Measurements from ENCODE around the gene TPRKB. TPM values are rescaled to one million over a fixed set of nuclear protein-coding genes. Genes with fewer than 3 reads are reported as not detected.

The TPRKB gene
- total RNA-seq, 1 experiment from 2014 or later = 44.7 TPM

DNA sequence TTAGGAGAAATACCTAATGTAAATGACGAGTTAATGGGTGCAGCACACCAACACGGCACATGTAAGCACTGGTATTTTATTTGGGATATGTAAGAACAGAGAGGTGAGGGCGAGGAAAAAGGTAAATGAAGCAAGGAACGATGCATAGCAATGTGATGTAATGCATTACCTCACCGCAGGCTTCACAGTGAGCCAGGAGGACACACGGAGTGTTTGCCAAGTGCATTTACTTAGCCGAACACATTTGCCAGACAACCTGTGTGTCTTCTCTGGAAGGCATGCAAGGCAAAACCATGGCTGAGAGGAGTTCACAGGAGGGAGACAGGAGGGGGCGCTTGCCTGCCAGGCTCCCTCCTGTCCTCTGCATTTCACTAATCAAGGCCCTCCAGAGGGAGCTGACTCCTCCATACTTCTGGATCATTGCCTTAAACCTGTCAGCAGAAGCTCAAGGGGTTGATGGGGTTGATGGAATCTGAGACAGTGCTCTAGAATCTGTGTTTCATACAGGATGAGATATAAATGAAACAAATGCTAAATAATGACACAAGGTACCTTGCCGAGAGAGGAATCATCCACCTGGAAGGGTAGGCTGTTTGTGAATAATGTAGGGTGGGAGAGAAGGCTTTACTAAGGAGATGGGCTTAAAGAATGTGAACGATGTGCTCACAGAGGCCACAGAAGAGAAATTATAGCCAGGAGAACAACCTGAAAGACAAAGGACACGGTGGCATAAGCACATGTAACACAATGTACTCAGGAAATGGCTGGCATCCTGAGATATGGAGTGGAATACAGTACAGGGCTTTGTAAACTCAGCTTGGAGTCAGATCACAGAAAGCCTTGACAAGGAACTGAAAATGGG lies 9.1 kb upstream of the TPRKB start:
- Histone ChIP-seq H2BK12ac (ENCODE audit: insufficient read length, low read depth, low read length) (no peak overlapping the region), H3K4ac (ENCODE audit: low read depth, low read length) (no peak overlapping the region), H2BK120ac (ENCODE audit: low read depth, low read length, poor library complexity, severe bottlenecking) (no peak overlapping the region), H4K5ac (ENCODE audit: insufficient read length, low read depth, low read length) (no peak overlapping the region), H3K4me2 (ENCODE audit: insufficient read depth, insufficient read length, low read length) (no peak overlapping the region), H3K79me1 (ENCODE audit: insufficient read depth, low read depth, low read length, poor library complexity, severe bottlenecking) (no peaks in the 10 kb centered on the region), H3K27ac (ENCODE audit: insufficient read length, low read depth, low read length) (no peak overlapping the region), H2BK5ac (ENCODE audit: insufficient read length, low read length) (no peak overlapping the region), H4K8ac (replicated peaks; ENCODE audit: insufficient read length, low read depth, low read length) (no peak overlapping the region), H3K9ac (ENCODE audit: extremely low read depth, insufficient read length, low read length) (no peak overlapping the region), H3K79me2 (ENCODE audit: insufficient read depth, low read length) (no peaks in the 10 kb centered on the region), H3K4me1 (ENCODE audit: insufficient read depth, low read length) (no peaks in the 10 kb centered on the region), H2BK15ac (ENCODE audit: low read depth, low read length) (no peak overlapping the region), H3K9me3 (ENCODE audit: control insufficient read depth, low read depth, low read length) (no peaks in the 10 kb centered on the region), H3K56ac (ENCODE audit: insufficient read length, low read depth, low read length) (no peak overlapping the region), H3K27me3 (ENCODE audit: insufficient read depth, low read length) (no peaks in the 10 kb centered on the region; the same call in 1 of the 2 replicates), H3T11ph (ENCODE audit: low read length) (no peak overlapping the region), H3K14ac (ENCODE audit: insufficient read depth, low read length) (no peak overlapping the region), H3K23me2 (ENCODE audit: insufficient read length, low read depth, low read length, poor library complexity, severe bottlenecking) (no peaks in the 10 kb centered on the region), H2AFZ (ENCODE audit: low read length) (no peak overlapping the region), H2AK5ac (ENCODE audit: insufficient read length, low read length) (no peak overlapping the region), H3K18ac (ENCODE audit: insufficient read length, low read depth, low read length) (no peak overlapping the region), H2BK20ac (ENCODE audit: low read depth, low read length, poor library complexity, severe bottlenecking) (no peak overlapping the region), H4K20me1 (ENCODE audit: control insufficient read depth, insufficient read depth, insufficient read length) (no peaks in the 10 kb centered on the region), H4K91ac (ENCODE audit: insufficient read length, low read depth, low read length) (no peak overlapping the region), H3K23ac (ENCODE audit: insufficient read length, low read depth, low read length) (no peak overlapping the region)
- no peak overlapping the region for H3K4me3 Mint-ChIP-seq
- H3K36me3 Mint-ChIP-seq (ENCODE audit: insufficient read depth in 1 of 3, low read depth in 3 of 3) = peaks cover 7 to 18% (median 11%) of the 10 kb centered on the region in 3 experiments; a peak in 6 of 7 replicates
- no CpG with 5 or more reads among the region's 11 CpGs for WGBS (ENCODE audit: extremely low coverage, insufficient read length, low lambda C conversion rate)
- H3K27ac Mint-ChIP-seq = no peak overlapping the region
- H3K27me3 Mint-ChIP-seq (ENCODE audit: low read depth) = peaks cover 18% of the 10 kb centered on the region
- TF ChIP-seq, protein P1, sequence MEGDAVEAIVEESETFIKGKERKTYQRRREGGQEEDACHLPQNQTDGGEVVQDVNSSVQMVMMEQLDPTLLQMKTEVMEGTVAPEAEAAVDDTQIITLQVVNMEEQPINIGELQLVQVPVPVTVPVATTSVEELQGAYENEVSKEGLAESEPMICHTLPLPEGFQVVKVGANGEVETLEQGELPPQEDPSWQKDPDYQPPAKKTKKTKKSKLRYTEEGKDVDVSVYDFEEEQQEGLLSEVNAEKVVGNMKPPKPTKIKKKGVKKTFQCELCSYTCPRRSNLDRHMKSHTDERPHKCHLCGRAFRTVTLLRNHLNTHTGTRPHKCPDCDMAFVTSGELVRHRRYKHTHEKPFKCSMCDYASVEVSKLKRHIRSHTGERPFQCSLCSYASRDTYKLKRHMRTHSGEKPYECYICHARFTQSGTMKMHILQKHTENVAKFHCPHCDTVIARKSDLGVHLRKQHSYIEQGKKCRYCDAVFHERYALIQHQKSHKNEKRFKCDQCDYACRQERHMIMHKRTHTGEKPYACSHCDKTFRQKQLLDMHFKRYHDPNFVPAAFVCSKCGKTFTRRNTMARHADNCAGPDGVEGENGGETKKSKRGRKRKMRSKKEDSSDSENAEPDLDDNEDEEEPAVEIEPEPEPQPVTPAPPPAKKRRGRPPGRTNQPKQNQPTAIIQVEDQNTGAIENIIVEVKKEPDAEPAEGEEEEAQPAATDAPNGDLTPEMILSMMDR (conservative IDR thresholded peaks at IDR 0.05) = peak; percentile 45; the same call in 2 of the 3 replicates
- no peaks in the 10 kb centered on the region for H3K9me3 Mint-ChIP-seq
- H3K4me1 Mint-ChIP-seq = peaks cover 6 to 7% of the 10 kb centered on the region in 2 experiments; a peak in 3 of 4 replicates
- DNase-seq = peak; percentile 33

Measured in H9 (cell line).